Measurements from ENCODE around the gene JAG2. TPM values are rescaled to one million over a fixed set of nuclear protein-coding genes. Genes with fewer than 3 reads are reported as not detected.

The JAG2 gene
- total RNA-seq, 2 experiments from 2014 or later = 1.3 to 1.7 TPM

Other genes with a start within 250 kb of the JAG2 start
- gene PLD4, start 243.9 kb downstream of the JAG2 start, total RNA-seq = not detected
- gene AHNAK2, start 190.4 kb downstream of the JAG2 start, total RNA-seq = under 1 TPM in 1 of 2 experiments, not detected in 1; 0.02 TPM
- gene CLBA1, start 183.0 kb downstream of the JAG2 start, total RNA-seq = 1 to 10 TPM; 4.0 TPM
- 10 to 100 TPM; 71.5 to 72.7 TPM for gene CDCA4, start 147.7 kb downstream of the JAG2 start, total RNA-seq
- gene GPR132, start 103.3 kb downstream of the JAG2 start, total RNA-seq = 10 to 100 TPM; 41.4 to 42.8 TPM
- gene NUDT14, start 12.5 kb upstream of the JAG2 start, total RNA-seq = 1 to 10 TPM; 8.4 to 8.5 TPM
- 10 to 100 TPM; 44.7 to 48.3 TPM for gene BTBD6, start 79.8 kb upstream of the JAG2 start, total RNA-seq
- 10 to 100 TPM; 27.8 to 29.7 TPM for gene BRF1, start 132.2 kb upstream of the JAG2 start, total RNA-seq
- 10 to 100 TPM; 33.2 to 33.8 TPM for gene PACS2, start 146.0 kb upstream of the JAG2 start, total RNA-seq
- gene TEX22, start 229.8 kb upstream of the JAG2 start, total RNA-seq = 1 to 10 TPM in 1 of 2 experiments, under 1 TPM in 1; 0.99 to 2.4 TPM